DMS153 treated with DMSO at 0.1 percent for 48 hours (cell line): ENCODE measurements around the gene CGB2.
A peak's percentile ranks its signal among the peaks of the same experiment; 100 is the strongest.
"Not testable (repeated sequence)": the region's sequence is repeated elsewhere in the genome, so short reads cannot be mapped to it uniquely, and the experiment has no call there.

Source experiments
- DNase-seq: peaks from one replicate; lab custom pipeline; 2025; ENCODE audit not compliant: unreplicated experiment; lab: John Stamatoyannopoulos, UW

Gene CGB2

GRCh38 chr19:49009828-49010227 lies 21.9 kb upstream of the CGB2 start:
- no peak for DNase-seq

GRCh38 chr19:49010453-49010852 lies 21.2 kb upstream of the CGB2 start:
- no peak for DNase-seq

- no peak for DNase-seq
These were observed 20.5 kb upstream of the CGB2 start for GRCh38 chr19:49011194-49011593.

GRCh38 chr19:49014123-49014869 lies 17.4 kb upstream of the CGB2 start:
- no peak for DNase-seq

GRCh38 chr19:49014870-49015255 lies 16.8 kb upstream of the CGB2 start:
- no peak for DNase-seq

GRCh38 chr19:49016067-49016839 lies 15.4 kb upstream of the CGB2 start:
- DNase-seq, result no peak

- DNase-seq, result no peak
These were observed 14.5 kb upstream of the CGB2 start, which contains the start of gene LHB for GRCh38 chr19:49017041-49017665. Gene LHB (minus strand): TSS chr19:49017091. CDS start chr19:49017081, 10 bp downstream.

- no peak for DNase-seq
These were observed 13.9 kb upstream of the CGB2 start for GRCh38 chr19:49017666-49018351.

- not testable (repeated sequence) for DNase-seq
These were observed 13.1 kb upstream of the CGB2 start for GRCh38 chr19:49018388-49019241.

- peak; percentile 42 for DNase-seq
These were observed 12.3 kb upstream of the CGB2 start for GRCh38 chr19:49019242-49019932.

GRCh38 chr19:49020342-49020741 lies 11.3 kb upstream of the CGB2 start:
- no peak for DNase-seq

- DNase-seq, result no peak
These were observed 10.5 kb upstream of the CGB2 start for GRCh38 chr19:49020931-49021895.

- no peak for DNase-seq
These were observed 9.6 kb upstream of the CGB2 start for GRCh38 chr19:49022116-49022515.

- not testable (repeated sequence) for DNase-seq
These were observed 7.5 kb upstream of the CGB2 start, which contains the start of gene CGB3 for GRCh38 chr19:49024233-49024632. Gene CGB3 (minus strand): TSS chr19:49024333. CDS start chr19:49023971, 362 bp downstream.

GRCh38 chr19:49025088-49025487 lies 6.6 kb upstream of the CGB2 start:
- DNase-seq, result not testable (repeated sequence)

- DNase-seq, result not testable (repeated sequence)
These were observed 6.1 kb upstream of the CGB2 start for GRCh38 chr19:49025599-49025998.

GRCh38 chr19:49028686-49029085 lies 3.0 kb upstream of the CGB2 start:
- DNase-seq, result not testable (repeated sequence)

GRCh38 chr19:49029749-49030148 lies 1.9 kb upstream of the CGB2 start:
- DNase-seq, result not testable (repeated sequence)
